Thoracic aorta (tissue), 2 donors: Measurements from ENCODE around the gene SOAT2. TPM values are rescaled to one million over a fixed set of nuclear protein-coding genes. Genes with fewer than 3 reads are reported as not detected.

Source experiments
- ATAC-seq: fragments of 150-250 bp; one replicate; pipeline ENCODE4 v1.8.0; 2017; ENCODE audit warnings: low read depth; ENCODE audit not compliant: insufficient number of reproducible peaks, low FRiP score
- DNase-seq: peaks from one replicate; pipeline ENCODE4 v3.0.0-alpha.2; 2020; ENCODE audit warnings: low spot score
- H3K27ac ChIP-seq, 2 donors: fragments of 200-600 bp; sonication (generic); 1 replicate in 1 of 2; 2 replicates in 1 of 2; pipeline ENCODE4 v1.5.1; 2016; ENCODE audit warnings: mild to moderate bottlenecking in 2 of 2, moderate library complexity in 2 of 2
- H3K27me3 ChIP-seq: fragments of 200-600 bp; sonication (generic); replicated peaks from 2 replicates; pipeline ENCODE4 v1.6.0; 2016; ENCODE audit warnings: mild to moderate bottlenecking; ENCODE audit not compliant: insufficient read depth
- H3K36me3 ChIP-seq: fragments of 200-600 bp; sonication (generic); one replicate; pipeline ENCODE4 v1.5.1; 2016
- H3K4me1 ChIP-seq, 2 donors: fragments of 200-600 bp; sonication (generic); 1 replicate in 1 of 2; 2 replicates in 1 of 2; pipeline versions ENCODE4 v1.5.1 to v1.6.0; 2016; ENCODE audit warnings: low read depth in 2 of 2, mild to moderate bottlenecking in 1 of 2; ENCODE audit not compliant: control insufficient read depth in 1 of 2
- H3K4me3 ChIP-seq: fragments of 200-600 bp; sonication (generic); 2 replicates; pipeline ENCODE4 v1.5.1; 2016; ENCODE audit warnings: mild to moderate bottlenecking
- H3K9me3 ChIP-seq: fragments of 200-600 bp; sonication (generic); 2 replicates; pipeline ENCODE4 v1.5.1; 2016
- total RNA-seq, 2 donors: library from RNA; depleted of rRNA; stranded (reverse); fragments of >200 nt; gene quantifications; one replicate each; pipeline versions ENCODE4 v1.1.0 to v1.2.3, GENCODE V29; 2016
- TF ChIP-seq, protein P1 (sequence below): fragments of 200-600 bp; sonication (generic); IDR thresholded peaks from one replicate; pipeline ENCODE4 v1.5.1; 2019; ENCODE audit warnings: antibody characterized with exemption

The SOAT2 gene
- total RNA-seq, 2 donors from 2014 or later: 0.81 to 0.99 TPM

GRCh38 chr12:53099071-53099882 lies 4.0 kb upstream of the SOAT2 start:
- ATAC-seq (peak; percentile 75), DNase-seq (peak; percentile 92)
- TF ChIP-seq, protein P1, sequence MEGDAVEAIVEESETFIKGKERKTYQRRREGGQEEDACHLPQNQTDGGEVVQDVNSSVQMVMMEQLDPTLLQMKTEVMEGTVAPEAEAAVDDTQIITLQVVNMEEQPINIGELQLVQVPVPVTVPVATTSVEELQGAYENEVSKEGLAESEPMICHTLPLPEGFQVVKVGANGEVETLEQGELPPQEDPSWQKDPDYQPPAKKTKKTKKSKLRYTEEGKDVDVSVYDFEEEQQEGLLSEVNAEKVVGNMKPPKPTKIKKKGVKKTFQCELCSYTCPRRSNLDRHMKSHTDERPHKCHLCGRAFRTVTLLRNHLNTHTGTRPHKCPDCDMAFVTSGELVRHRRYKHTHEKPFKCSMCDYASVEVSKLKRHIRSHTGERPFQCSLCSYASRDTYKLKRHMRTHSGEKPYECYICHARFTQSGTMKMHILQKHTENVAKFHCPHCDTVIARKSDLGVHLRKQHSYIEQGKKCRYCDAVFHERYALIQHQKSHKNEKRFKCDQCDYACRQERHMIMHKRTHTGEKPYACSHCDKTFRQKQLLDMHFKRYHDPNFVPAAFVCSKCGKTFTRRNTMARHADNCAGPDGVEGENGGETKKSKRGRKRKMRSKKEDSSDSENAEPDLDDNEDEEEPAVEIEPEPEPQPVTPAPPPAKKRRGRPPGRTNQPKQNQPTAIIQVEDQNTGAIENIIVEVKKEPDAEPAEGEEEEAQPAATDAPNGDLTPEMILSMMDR: peak; percentile 97
- Histone ChIP-seq H3K36me3 (peaks cover 15% of the 10 kb centered on the region), H3K27me3 (no peaks in the 10 kb centered on the region), H3K4me3 (peak overlapping the region; percentile 92), H3K9me3 (no peaks in the 10 kb centered on the region), H3K4me1 (peaks cover 10 to 52% of the 10 kb centered on the region in 2 donors), H3K27ac (peak overlapping the region; percentile 94 to 98)

- Histone ChIP-seq H3K9me3 (no peaks in the 10 kb centered on the region), H3K27ac (peak overlapping the region; percentile 4 to 72), H3K27me3 (no peaks in the 10 kb centered on the region), H3K4me3 (peak overlapping the region; percentile 51), H3K36me3 (peaks cover 15% of the 10 kb centered on the region), H3K4me1 (peaks cover 10 to 52% of the 10 kb centered on the region in 2 donors)
- TF ChIP-seq, protein P1: no peak
- no peak for ATAC-seq
- DNase-seq: no peak
Measured at GRCh38 chr12:53100466-53101151, 2.7 kb upstream of the SOAT2 start.

GRCh38 chr12:53101266-53101665 lies 2.0 kb upstream of the SOAT2 start:
- DNase-seq: no peak
- no peaks in the 10 kb centered on the region for H3K27me3 ChIP-seq
- ATAC-seq: no peak
- peaks cover 15% of the 10 kb centered on the region for H3K36me3 ChIP-seq
- no peak overlapping the region for H3K4me3 ChIP-seq
- H3K9me3 ChIP-seq: no peaks in the 10 kb centered on the region
- peak overlapping the region; percentile 4 to 72 for H3K27ac ChIP-seq
- TF ChIP-seq, protein P1: no peak
- peaks cover 6 to 51% of the 10 kb centered on the region in 2 donors for H3K4me1 ChIP-seq

GRCh38 chr12:53101931-53102781 lies 1.1 kb upstream of the SOAT2 start:
- H3K4me3 ChIP-seq: no peak overlapping the region
- H3K36me3 ChIP-seq: peaks cover 15% of the 10 kb centered on the region
- no peaks in the 10 kb centered on the region for H3K9me3 ChIP-seq
- no peak for ATAC-seq
- TF ChIP-seq, protein P1: no peak
- DNase-seq: no peak
- H3K4me1 ChIP-seq: peaks cover 9 to 57% of the 10 kb centered on the region in 2 donors
- peak overlapping the region in 1 of 2 donors; percentile 6 for H3K27ac ChIP-seq
- no peaks in the 10 kb centered on the region for H3K27me3 ChIP-seq
